Body of pancreas (tissue), 4 donors: ENCODE measurements around the gene HNRNPA3. TPM values are rescaled to one million over a fixed set of nuclear protein-coding genes. Genes with fewer than 3 reads are reported as not detected.
"Not testable (repeated sequence)": the region's sequence is repeated elsewhere in the genome, so short reads cannot be mapped to it uniquely, and the experiment has no call there.

Experiments used
- ATAC-seq: fragments of 150-250 bp; one replicate; pipeline ENCODE4 v1.9.1; 2016
- DNase-seq, 4 donors: peaks; one replicate each; pipeline ENCODE4 v3.0.0-alpha.2; 2019
- H3K27ac ChIP-seq, 4 donors: fragments of 200-600 bp; sonication (generic); 1 replicate in 3 of 4; 2 replicates in 1 of 4; pipeline versions ENCODE4 v1.5.1 to v1.6.1; 2016 to 2019; ENCODE audit warnings: mild to moderate bottlenecking in 1 of 4, mixed read lengths in 1 of 4, moderate library complexity in 1 of 4
- H3K27me3 ChIP-seq, 2 donors: fragments of 200-600 bp; sonication (generic); one replicate each; pipeline ENCODE4 v1.6.0; 2016; ENCODE audit warnings: mild to moderate bottlenecking in 1 of 2
- H3K36me3 ChIP-seq, 2 donors: fragments of 200-600 bp; sonication (generic); replicated peaks in 1 of 2; 2 replicates each; pipeline ENCODE4 v1.5.1; 2016; ENCODE audit warnings: low read depth in 2 of 2; ENCODE audit not compliant: insufficient read depth in 1 of 2
- H3K4me1 ChIP-seq: fragments of 200-600 bp; sonication (generic); one replicate; pipeline ENCODE4 v1.6.0; 2016
- H3K4me3 ChIP-seq, 2 donors: fragments of 200-600 bp; sonication (generic); 1 replicate in 1 of 2; 2 replicates in 1 of 2; pipeline ENCODE4 v1.5.1; 2016 to 2019
- H3K9me3 ChIP-seq, 3 donors: fragments of 200-600 bp; sonication (generic); 1 replicate in 2 of 3; 2 replicates in 1 of 3; pipeline ENCODE4 v1.5.1; 2016
- POLR2A ChIP-seq, 3 donors: fragments of 450-650 bp; IDR thresholded peaks; one replicate each; pipeline ENCODE4 v1.6.1; 2016; ENCODE audit warnings: antibody characterized with exemption in 3 of 3, mild to moderate bottlenecking in 2 of 3
- WGBS, 2 donors: methylation state at CpG; one replicate each; pipeline ENCODE4 v1.1.5; 2017; 5-methylcytosine and 5-hydroxymethylcytosine counted together
- intact Hi-C: fragments of 100-400 bp; cut with DNase I; formaldehyde crosslinking; loops from one replicate; pipeline ENCODE4 v1.15.1; 2023
- total RNA-seq, 2 donors: library from RNA; depleted of rRNA; stranded (reverse); fragments of >200 nt; gene quantifications; one replicate each; pipeline ENCODE4 v1.1.0, GENCODE V29; 2016
- TF ChIP-seq, protein P1 (sequence below), 7 experiments: fragments of 450-650 bp in 4 of 7; fragments of 200-600 bp in 3 of 7; sonication (generic) in 3 of 7; IDR thresholded peaks; one replicate each; pipeline ENCODE4 v1.5.1; 2016 to 2019; ENCODE audit warnings: antibody characterized with exemption in 7 of 7

Gene HNRNPA3
- total RNA-seq, 2 donors from 2014 or later, result 44.1 to 58.0 TPM

DNA sequence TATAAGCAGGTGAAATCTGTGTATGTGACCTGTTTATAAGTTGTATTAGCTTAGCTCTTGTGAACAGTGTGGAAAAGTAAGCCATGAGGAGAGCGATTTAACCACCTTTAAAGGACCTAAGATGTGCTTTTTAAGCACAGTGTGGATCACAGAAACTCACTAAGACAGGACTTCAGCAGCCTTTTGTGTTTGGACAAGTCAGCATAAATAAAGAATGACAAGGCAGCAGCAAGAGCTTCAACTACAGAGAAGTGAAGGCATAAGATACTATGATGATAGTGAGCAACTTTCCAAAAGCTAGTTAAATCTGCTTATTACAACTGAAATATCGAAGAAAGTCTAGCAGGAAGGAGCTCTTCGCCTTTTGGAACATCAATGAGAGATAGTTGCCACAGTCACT lies 8.9 kb downstream of the HNRNPA3 start:
- WGBS, 2 donors, result 90 to 95% methylated on average over 3 of the region's 3 CpGs
- no peak for DNase-seq

DNA sequence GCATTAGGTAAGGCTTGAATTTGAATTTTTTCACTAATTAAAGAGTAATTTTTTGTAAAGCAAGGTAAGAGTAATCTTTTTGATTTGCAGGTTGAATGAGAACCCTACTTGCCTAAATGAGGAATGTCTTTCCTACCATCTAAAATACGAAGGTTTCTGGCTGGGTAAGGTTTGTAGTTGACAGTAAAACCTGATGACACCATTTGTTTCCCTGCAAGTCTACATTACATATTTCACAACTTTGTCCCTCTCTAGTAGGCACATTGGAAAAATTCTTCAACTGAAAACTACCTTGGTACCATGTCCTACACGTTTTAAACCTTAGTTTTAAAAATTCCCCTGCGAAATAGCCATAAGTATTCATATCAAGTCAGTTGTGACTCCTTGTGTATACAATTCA lies 9.4 kb downstream of the HNRNPA3 start:
- intact Hi-C loops, result loop anchor here (5.0 kb wide), 1 partner anchor 35 kb away; no protein-coding TSS in a partner anchor
- no peak for DNase-seq
- no peak overlapping the region for H3K27ac ChIP-seq

More for the DNA sequence above, 8.9 kb downstream of the HNRNPA3 start:
- Histone ChIP-seq H3K36me3 (peaks cover 12 to 39% of the 10 kb centered on the region in 2 donors), H3K27ac (no peak overlapping the region), H3K27me3 (no peaks in the 10 kb centered on the region), H3K9me3 (no peaks in the 10 kb centered on the region), H3K4me1 (peaks cover 24% of the 10 kb centered on the region), H3K4me3 (no peak overlapping the region)
- TF ChIP-seq, protein P1, sequence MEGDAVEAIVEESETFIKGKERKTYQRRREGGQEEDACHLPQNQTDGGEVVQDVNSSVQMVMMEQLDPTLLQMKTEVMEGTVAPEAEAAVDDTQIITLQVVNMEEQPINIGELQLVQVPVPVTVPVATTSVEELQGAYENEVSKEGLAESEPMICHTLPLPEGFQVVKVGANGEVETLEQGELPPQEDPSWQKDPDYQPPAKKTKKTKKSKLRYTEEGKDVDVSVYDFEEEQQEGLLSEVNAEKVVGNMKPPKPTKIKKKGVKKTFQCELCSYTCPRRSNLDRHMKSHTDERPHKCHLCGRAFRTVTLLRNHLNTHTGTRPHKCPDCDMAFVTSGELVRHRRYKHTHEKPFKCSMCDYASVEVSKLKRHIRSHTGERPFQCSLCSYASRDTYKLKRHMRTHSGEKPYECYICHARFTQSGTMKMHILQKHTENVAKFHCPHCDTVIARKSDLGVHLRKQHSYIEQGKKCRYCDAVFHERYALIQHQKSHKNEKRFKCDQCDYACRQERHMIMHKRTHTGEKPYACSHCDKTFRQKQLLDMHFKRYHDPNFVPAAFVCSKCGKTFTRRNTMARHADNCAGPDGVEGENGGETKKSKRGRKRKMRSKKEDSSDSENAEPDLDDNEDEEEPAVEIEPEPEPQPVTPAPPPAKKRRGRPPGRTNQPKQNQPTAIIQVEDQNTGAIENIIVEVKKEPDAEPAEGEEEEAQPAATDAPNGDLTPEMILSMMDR (IDR thresholded peaks at IDR 0.05), result no peak
- no peak for ATAC-seq
- intact Hi-C loops, result loop anchor here (5.0 kb wide), 1 partner anchor 36 kb away; no protein-coding TSS in a partner anchor

DNA sequence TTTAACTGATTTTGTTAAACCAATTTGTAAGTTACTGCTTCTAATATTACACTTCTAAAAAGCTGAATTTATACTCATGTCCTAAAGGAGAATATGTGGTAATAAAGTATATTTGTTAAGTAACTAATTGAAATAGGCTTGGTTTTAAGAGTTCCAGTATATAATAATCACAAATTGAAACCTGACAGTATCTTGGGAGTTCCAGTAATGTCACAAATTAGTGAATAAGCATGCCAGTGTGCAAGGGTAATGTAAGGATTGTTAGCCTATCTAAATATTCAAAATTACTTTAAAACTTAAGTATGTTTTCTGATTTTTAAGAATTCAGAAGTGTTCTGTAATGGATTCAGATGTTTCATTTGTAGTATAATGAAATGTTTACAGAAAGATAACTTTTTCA lies 10.8 kb downstream of the HNRNPA3 start:
- DNase-seq, H3K27me3 ChIP-seq, ATAC-seq, H3K27ac ChIP-seq, H3K4me3 ChIP-seq, H3K9me3 ChIP-seq, H3K4me1 ChIP-seq: not testable (repeated sequence)
- H3K36me3 ChIP-seq, result peaks cover 0 to 27% of the 10 kb centered on the region in 2 donors
- intact Hi-C loops, result loop anchor here (5.0 kb wide), 1 partner anchor 34 kb away; no protein-coding TSS in a partner anchor

More for the DNA sequence above, 9.4 kb downstream of the HNRNPA3 start:
- TF ChIP-seq POLR2A (IDR thresholded peaks at IDR 0.05), result no peak
- TF ChIP-seq, protein P1 (IDR thresholded peaks at IDR 0.05), result no peak
- H3K4me3 ChIP-seq, result no peak overlapping the region
- ATAC-seq, result no peak
- 91 to 94% methylated on average over 3 of the region's 3 CpGs for WGBS, 2 donors
- peaks cover 7 to 37% of the 10 kb centered on the region in 2 donors for H3K36me3 ChIP-seq
- H3K9me3 ChIP-seq, result no peaks in the 10 kb centered on the region
- no peaks in the 10 kb centered on the region for H3K27me3 ChIP-seq
- H3K4me1 ChIP-seq, result peaks cover 20% of the 10 kb centered on the region

DNA sequence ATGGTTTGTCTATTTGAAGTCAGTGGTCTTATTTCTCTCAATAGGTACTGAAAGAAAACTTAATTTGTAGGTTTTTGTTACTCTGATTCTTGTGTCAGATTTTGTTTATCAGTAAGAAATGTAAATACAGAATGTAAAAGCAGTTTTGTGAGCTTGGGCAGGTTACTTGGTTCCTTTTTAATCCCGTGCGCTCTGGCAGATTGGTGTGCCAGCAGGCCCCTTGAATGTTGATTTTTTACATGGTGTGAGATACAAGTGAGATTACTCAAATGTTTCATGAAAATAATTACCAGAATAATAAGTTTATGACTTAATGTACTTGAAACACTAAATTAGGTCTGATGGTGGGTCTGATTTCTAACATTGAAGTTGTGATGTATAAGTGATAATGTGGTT lies 13.4 kb downstream of the HNRNPA3 start:
- intact Hi-C loops, result no loop called here
- WGBS, 2 donors, result 47 to 62% methylated on average over 2 of the region's 2 CpGs
- H3K4me3 ChIP-seq, result no peak overlapping the region
- DNase-seq (no peak), ATAC-seq (no peak)
- H3K4me1 ChIP-seq, result no peaks in the 10 kb centered on the region
- TF ChIP-seq POLR2A (IDR thresholded peaks at IDR 0.05), result no peak
- TF ChIP-seq, protein P1 (IDR thresholded peaks at IDR 0.05), result no peak
- peaks cover 0 to 12% of the 10 kb centered on the region in 2 donors for H3K36me3 ChIP-seq
- no peaks in the 10 kb centered on the region for H3K27me3 ChIP-seq
- no peak overlapping the region for H3K27ac ChIP-seq
- H3K9me3 ChIP-seq, result no peaks in the 10 kb centered on the region

DNA sequence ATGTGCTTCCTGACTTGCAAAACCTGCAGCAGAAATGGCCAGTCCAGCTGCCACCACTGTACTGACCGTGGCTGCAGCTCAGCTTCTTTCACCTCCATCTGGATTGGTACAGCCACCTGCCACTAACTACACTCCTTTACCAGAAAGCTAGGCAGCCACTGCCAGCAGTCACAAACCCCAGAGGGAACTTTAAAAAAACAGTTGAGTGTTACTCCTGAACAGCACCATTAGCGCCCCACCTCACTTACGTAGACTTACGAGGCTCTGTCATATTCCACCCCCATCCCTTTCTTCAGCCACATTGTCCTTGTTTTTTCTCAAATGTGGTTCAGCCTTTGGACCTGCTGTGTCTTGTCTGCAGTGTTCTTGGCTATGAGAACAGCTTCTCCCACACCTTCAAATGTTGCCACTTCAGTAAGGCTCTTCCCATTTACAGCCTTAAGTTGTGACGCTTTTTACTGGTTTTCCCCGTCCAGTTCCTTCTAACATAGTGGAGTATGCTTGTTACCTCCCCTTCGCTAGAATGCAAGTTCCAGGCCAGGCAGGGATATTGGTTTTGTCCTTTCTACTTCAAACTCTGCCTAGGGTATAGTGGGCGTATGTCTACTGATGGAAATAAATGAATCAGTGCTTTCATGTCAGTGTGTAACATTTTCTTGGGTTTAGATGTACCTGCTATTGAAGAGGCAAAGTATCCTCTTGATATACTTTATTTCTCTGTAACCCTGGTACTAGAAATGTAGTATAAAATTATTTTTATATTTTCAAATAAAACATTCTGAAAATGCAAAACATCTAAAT lies 17.0 kb downstream of the HNRNPA3 start:
- Histone ChIP-seq H3K27ac (no peak overlapping the region), H3K27me3 (no peaks in the 10 kb centered on the region), H3K4me1 (peaks cover 6% of the 10 kb centered on the region), H3K4me3 (no peak overlapping the region), H3K9me3 (no peaks in the 10 kb centered on the region), H3K36me3 (peaks cover 0 to 14% of the 10 kb centered on the region in 2 donors)
- intact Hi-C loops, result no loop called here
- WGBS, 2 donors, result 81 to 82% methylated on average over 8 of the region's 8 CpGs
- peak; percentile 14 for ATAC-seq
- TF ChIP-seq, protein P1 (IDR thresholded peaks at IDR 0.05), result no peak
- peak in 1 of 3 donors; percentile 5 for TF ChIP-seq POLR2A (IDR thresholded peaks at IDR 0.05)
- no peak for DNase-seq
